ENCODE results near the gene CYP1B1. TPM values are rescaled to one million over a fixed set of nuclear protein-coding genes. Genes with fewer than 3 reads are reported as not detected.

CYP1B1 gene
- total RNA-seq, 1 experiment from 2014 or later, result 1.3 TPM

GRCh38 chr2:38122344-38122743 lies 46.4 kb upstream of the CYP1B1 start:
- no peak for TF ChIP-seq CTCF (IDR thresholded peaks at IDR 0.05; ENCODE audit: insufficient read depth in 1 of 2, low read depth in 1 of 2, low read length in 1 of 2, severe bottlenecking in 1 of 2, unreplicated experiment in 1 of 2)
- Histone ChIP-seq H3K4me3 (ENCODE audit: low read depth, low read length) (no peak overlapping the region), H3K9me3 (peaks cover 14% of the 10 kb centered on the region), H3K36me3 (ENCODE audit: control insufficient read depth, insufficient read depth, low read length) (no peaks in the 10 kb centered on the region), H3K4me1 (peaks cover 21% of the 10 kb centered on the region), H3K27me3 (replicated peaks; ENCODE audit: control insufficient read depth, insufficient read depth, low read length) (no peaks in the 10 kb centered on the region)
- H3K4me3 Mint-ChIP-seq (ENCODE audit: unreplicated experiment), result no peak overlapping the region
- intact Hi-C loops (cut with micrococcal nuclease; ENCODE audit: unreplicated experiment), result no loop called here
- peaks cover 18% of the 10 kb centered on the region for H3K4me1 Mint-ChIP-seq (ENCODE audit: low read depth, unreplicated experiment)
- ChIA-PET CTCF (interaction anchor here (0.5 to 0.8 kb wide), 2 partner anchors 12 to 410 kb away, joined by 3 to 5 read pairs; no protein-coding TSS in a partner anchor), POLR2A (no interaction called here)
- H3K9me3 Mint-ChIP-seq (ENCODE audit: unreplicated experiment), result peaks cover 14% of the 10 kb centered on the region
- no peak for DNase-seq
- no peak overlapping the region for H3K27ac Mint-ChIP-seq (ENCODE audit: unreplicated experiment)
- no peaks in the 10 kb centered on the region for H3K36me3 Mint-ChIP-seq (ENCODE audit: insufficient read depth, unreplicated experiment)
- no peaks in the 10 kb centered on the region for H3K27me3 Mint-ChIP-seq (ENCODE audit: insufficient read depth, unreplicated experiment)
- no TSS peak for BruUV-seq (replicated peaks)

- DNase-seq, result no peak
- POLR2A ChIA-PET, result no interaction called here
- Mint-ChIP-seq H3K4me3 (ENCODE audit: unreplicated experiment) (no peak overlapping the region), H3K27me3 (ENCODE audit: insufficient read depth, unreplicated experiment) (no peaks in the 10 kb centered on the region), H3K4me1 (ENCODE audit: low read depth, unreplicated experiment) (peaks cover 18% of the 10 kb centered on the region), H3K9me3 (ENCODE audit: unreplicated experiment) (peaks cover 6% of the 10 kb centered on the region), H3K36me3 (ENCODE audit: insufficient read depth, unreplicated experiment) (no peaks in the 10 kb centered on the region), H3K27ac (ENCODE audit: unreplicated experiment) (no peak overlapping the region)
- no peak for TF ChIP-seq CTCF (IDR thresholded peaks at IDR 0.05; ENCODE audit: insufficient read depth in 1 of 2, low read depth in 1 of 2, low read length in 1 of 2, severe bottlenecking in 1 of 2, unreplicated experiment in 1 of 2)
- H3K36me3 ChIP-seq (ENCODE audit: control insufficient read depth, insufficient read depth, low read length), result no peaks in the 10 kb centered on the region
- H3K27me3 ChIP-seq (replicated peaks; ENCODE audit: control insufficient read depth, insufficient read depth, low read length), result no peaks in the 10 kb centered on the region
- intact Hi-C loops (cut with micrococcal nuclease; ENCODE audit: unreplicated experiment), result no loop called here
- H3K4me1 ChIP-seq, result peaks cover 21% of the 10 kb centered on the region
- H3K4me3 ChIP-seq (ENCODE audit: low read depth, low read length), result no peak overlapping the region
- CTCF ChIA-PET, result interaction anchor here (0.5 to 1.3 kb wide), 2 partner anchors 45 to 159 kb away, joined by 3 to 9 read pairs; partner anchors contain the start of gene CYP1B1
- peaks cover 8% of the 10 kb centered on the region; the same call in 1 of the 2 replicates for H3K9me3 ChIP-seq
- no TSS peak for BruUV-seq (replicated peaks)
Measured at GRCh38 chr2:38121481-38121880, 45.5 kb upstream of the CYP1B1 start.

GRCh38 chr2:38120829-38121228 lies 44.9 kb upstream of the CYP1B1 start:
- TF ChIP-seq CTCF (IDR thresholded peaks at IDR 0.05; ENCODE audit: insufficient read depth in 1 of 2, low read depth in 1 of 2, low read length in 1 of 2, severe bottlenecking in 1 of 2, unreplicated experiment in 1 of 2), result peak in 1 of 2 experiments; percentile 19
- Mint-ChIP-seq H3K27ac (ENCODE audit: unreplicated experiment) (no peak overlapping the region), H3K27me3 (ENCODE audit: insufficient read depth, unreplicated experiment) (no peaks in the 10 kb centered on the region), H3K36me3 (ENCODE audit: insufficient read depth, unreplicated experiment) (no peaks in the 10 kb centered on the region), H3K4me1 (ENCODE audit: low read depth, unreplicated experiment) (peaks cover 18% of the 10 kb centered on the region), H3K9me3 (ENCODE audit: unreplicated experiment) (no peaks in the 10 kb centered on the region), H3K4me3 (ENCODE audit: unreplicated experiment) (peak overlapping the region; percentile 29)
- CTCF ChIA-PET, result interaction anchor here (0.5 to 1.3 kb wide), 4 partner anchors 11 to 158 kb away, joined by 3 to 9 read pairs (median 6); partner anchors contain the start of gene CYP1B1
- DNase-seq, result peak in 1 of 2 experiments; percentile 39
- intact Hi-C loops (cut with micrococcal nuclease; ENCODE audit: unreplicated experiment), result no loop called here
- Histone ChIP-seq H3K9me3 (peaks cover 2% of the 10 kb centered on the region; the same call in 1 of the 2 replicates), H3K36me3 (ENCODE audit: control insufficient read depth, insufficient read depth, low read length) (no peaks in the 10 kb centered on the region), H3K27me3 (replicated peaks; ENCODE audit: control insufficient read depth, insufficient read depth, low read length) (no peaks in the 10 kb centered on the region), H3K4me3 (ENCODE audit: low read depth, low read length) (no peak overlapping the region), H3K4me1 (peaks cover 21% of the 10 kb centered on the region)
- BruUV-seq (replicated peaks), result no TSS peak
- POLR2A ChIA-PET, result no interaction called here
